RWPE1 (cell line): ENCODE data around the gene CA10.

ENCODE experiments used
- CTCF ChIA-PET: fragments of 350-600 bp; sonication (Branson Sonifier 250); formaldehyde crosslinking; extraction: SDS; loops from one replicate; lab custom pipeline; 2021; lab: Yijun Ruan, JAX
- POLR2A ChIA-PET: fragments of 400-600 bp; formaldehyde crosslinking; extraction: SDS; loops from one replicate; lab custom pipeline; 2020; ENCODE audit warnings: antibody characterized with exemption; ENCODE audit not compliant: low non-redundant PET; lab: Yijun Ruan, JAX
- DNase-seq: peaks from one replicate; pipeline ENCODE4 v3.0.0; 2012; ENCODE audit warnings: low spot score
- H3K27ac ChIP-seq: fragments of 450-650 bp; 2 replicates; pipeline ENCODE4 v1.5.1; 2017
- CTCF ChIP-seq: fragments of 450-650 bp; conservative IDR thresholded peaks from 2 replicates; pipeline ENCODE4 v1.5.1; 2017; ENCODE audit warnings: low read depth, mild to moderate bottlenecking

CA10 gene

GRCh38 chr17:51820766-51821165, 337.7 kb downstream of the CA10 start:
- no peak for TF ChIP-seq CTCF
- H3K27ac ChIP-seq: no peak overlapping the region
- DNase-seq: no peak
- POLR2A ChIA-PET: no interaction called here
- CTCF ChIA-PET: no interaction called here

GRCh38 chr17:51820252-51820651, 338.3 kb downstream of the CA10 start:
- ChIA-PET CTCF (interaction anchor here (0.6 kb wide), 1 partner anchor 389 kb away, joined by 5 read pairs; no protein-coding TSS in a partner anchor), POLR2A (no interaction called here)
- peak; percentile 26 for DNase-seq
- no peak overlapping the region for H3K27ac ChIP-seq
- TF ChIP-seq CTCF: no peak

- DNase-seq: no peak
- ChIA-PET CTCF (interaction anchor here (0.6 kb wide), 1 partner anchor 390 kb away, joined by 5 read pairs; no protein-coding TSS in a partner anchor), POLR2A (no interaction called here)
- no peak for TF ChIP-seq CTCF
- no peak overlapping the region for H3K27ac ChIP-seq
Measured at GRCh38 chr17:51819341-51820219, 338.9 kb downstream of the CA10 start.

GRCh38 chr17:51818777-51819176, 339.7 kb downstream of the CA10 start:
- POLR2A ChIA-PET: no interaction called here
- DNase-seq: no peak
- H3K27ac ChIP-seq: no peak overlapping the region
- no peak for TF ChIP-seq CTCF
- CTCF ChIA-PET: no interaction called here

- CTCF ChIA-PET: no interaction called here
- DNase-seq: no peak
- H3K27ac ChIP-seq: no peak overlapping the region
- POLR2A ChIA-PET: no interaction called here
- TF ChIP-seq CTCF: no peak
Measured at GRCh38 chr17:51817955-51818354, 340.6 kb downstream of the CA10 start.

- ChIA-PET POLR2A (no interaction called here), CTCF (no interaction called here)
- DNase-seq: no peak
- no peak for TF ChIP-seq CTCF
- no peak overlapping the region for H3K27ac ChIP-seq
Measured at GRCh38 chr17:51817117-51817516, 341.4 kb downstream of the CA10 start.
